ENCODE results near the gene DDX47. TPM values are rescaled to one million over a fixed set of nuclear protein-coding genes. Genes with fewer than 3 reads are reported as not detected.
A peak's percentile ranks its signal among the peaks of the same experiment; 100 is the strongest.
"Not testable (repeated sequence)": the region's sequence is repeated elsewhere in the genome, so short reads cannot be mapped to it uniquely, and the experiment has no call there.

DDX47 gene
- polyA plus RNA-seq, 1 donor = 54.3 TPM

DNA sequence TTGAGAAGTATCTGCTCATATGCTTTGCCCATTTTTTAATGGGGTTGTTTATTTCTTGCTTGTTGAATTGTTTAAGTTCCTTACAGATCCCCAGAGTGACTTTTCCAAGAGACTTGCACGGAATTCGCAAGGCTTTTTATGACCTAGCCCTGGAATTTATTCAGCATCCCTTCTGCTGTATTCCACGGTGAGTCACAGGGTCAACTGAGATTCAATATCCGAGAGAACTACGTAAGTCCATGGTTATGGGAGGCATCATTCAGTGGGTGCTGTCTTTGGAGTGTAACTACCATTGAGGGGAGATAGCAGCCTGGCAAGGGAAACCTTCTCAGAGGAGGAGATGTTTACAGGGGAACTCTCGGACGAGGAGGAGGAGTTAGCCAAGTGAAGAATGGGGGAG lies 57.3 kb downstream of the DDX47 start:
- no peak for DNase-seq
- no peak overlapping the region for H3K27ac ChIP-seq (ENCODE audit: low read length)
- WGBS (ENCODE audit: insufficient coverage, low lambda C conversion rate) = 90% methylated on average over 2 of the region's 7 CpGs
- H3K36me3 ChIP-seq (ENCODE audit: control insufficient read depth, insufficient read depth, low read length) = no peaks in the 10 kb centered on the region
- H3K4me1 ChIP-seq (ENCODE audit: control insufficient read depth, insufficient read depth, low read length) = peaks cover 27% of the 10 kb centered on the region
- H3K9me3 ChIP-seq (ENCODE audit: control insufficient read depth, low read depth, low read length) = no peaks in the 10 kb centered on the region
- H3K4me3 ChIP-seq (ENCODE audit: low read length) = no peak overlapping the region
- no peaks in the 10 kb centered on the region for H3K27me3 ChIP-seq (ENCODE audit: control insufficient read depth, insufficient read depth, low read length)

- DNase-seq = no peak
- 100% methylated on average over 1 of the region's 6 CpGs for WGBS (ENCODE audit: insufficient coverage, low lambda C conversion rate)
- Histone ChIP-seq H3K27ac (ENCODE audit: low read length) (peak overlapping the region; percentile 72), H3K4me1 (ENCODE audit: control insufficient read depth, insufficient read depth, low read length) (peaks cover 28% of the 10 kb centered on the region), H3K9me3 (ENCODE audit: control insufficient read depth, low read depth, low read length) (no peaks in the 10 kb centered on the region), H3K27me3 (ENCODE audit: control insufficient read depth, insufficient read depth, low read length) (no peaks in the 10 kb centered on the region), H3K36me3 (ENCODE audit: control insufficient read depth, insufficient read depth, low read length) (no peaks in the 10 kb centered on the region), H3K4me3 (ENCODE audit: low read length) (no peak overlapping the region)
Measured at GRCh38 chr12:12871587-12872138, 58.5 kb downstream of the DDX47 start.

GRCh38 chr12:12872139-12872933 lies 59.2 kb downstream of the DDX47 start:
- peak; percentile 74 to 90 for DNase-seq
- H3K9me3 ChIP-seq (ENCODE audit: control insufficient read depth, low read depth, low read length) = no peaks in the 10 kb centered on the region
- peaks cover 32% of the 10 kb centered on the region for H3K4me1 ChIP-seq (ENCODE audit: control insufficient read depth, insufficient read depth, low read length)
- H3K4me3 ChIP-seq (ENCODE audit: low read length) = no peak overlapping the region
- peak overlapping the region; percentile 72 for H3K27ac ChIP-seq (ENCODE audit: low read length)
- no CpG with 5 or more reads among the region's 10 CpGs for WGBS (ENCODE audit: insufficient coverage, low lambda C conversion rate)
- no peaks in the 10 kb centered on the region for H3K36me3 ChIP-seq (ENCODE audit: control insufficient read depth, insufficient read depth, low read length)
- no peaks in the 10 kb centered on the region for H3K27me3 ChIP-seq (ENCODE audit: control insufficient read depth, insufficient read depth, low read length)

DNA sequence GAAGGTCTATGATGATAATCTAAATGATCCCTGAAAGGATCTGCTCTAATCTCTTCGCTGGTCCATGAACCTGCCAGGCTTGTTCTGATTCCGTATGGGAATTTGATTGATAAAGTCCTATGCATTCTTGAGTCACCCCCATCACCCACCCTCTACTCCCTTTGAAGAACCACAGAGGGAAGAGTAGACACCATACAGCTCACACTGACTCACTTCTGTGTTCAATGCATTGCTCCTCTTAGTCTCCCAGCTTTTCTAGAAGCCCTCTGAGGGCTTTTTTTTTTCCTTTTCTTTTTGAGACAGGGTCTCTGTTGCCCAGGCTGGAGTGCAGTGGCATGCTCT lies 59.8 kb downstream of the DDX47 start:
- Histone ChIP-seq H3K4me3 (ENCODE audit: low read length) (no peak overlapping the region), H3K9me3 (ENCODE audit: control insufficient read depth, low read depth, low read length) (no peaks in the 10 kb centered on the region), H3K4me1 (ENCODE audit: control insufficient read depth, insufficient read depth, low read length) (peaks cover 33% of the 10 kb centered on the region), H3K27ac (ENCODE audit: low read length) (peak overlapping the region; percentile 72), H3K27me3 (ENCODE audit: control insufficient read depth, insufficient read depth, low read length) (no peaks in the 10 kb centered on the region), H3K36me3 (ENCODE audit: control insufficient read depth, insufficient read depth, low read length) (no peaks in the 10 kb centered on the region)
- no CpG with 5 or more reads among the region's 2 CpGs for WGBS (ENCODE audit: insufficient coverage, low lambda C conversion rate)
- no peak for DNase-seq

DNA sequence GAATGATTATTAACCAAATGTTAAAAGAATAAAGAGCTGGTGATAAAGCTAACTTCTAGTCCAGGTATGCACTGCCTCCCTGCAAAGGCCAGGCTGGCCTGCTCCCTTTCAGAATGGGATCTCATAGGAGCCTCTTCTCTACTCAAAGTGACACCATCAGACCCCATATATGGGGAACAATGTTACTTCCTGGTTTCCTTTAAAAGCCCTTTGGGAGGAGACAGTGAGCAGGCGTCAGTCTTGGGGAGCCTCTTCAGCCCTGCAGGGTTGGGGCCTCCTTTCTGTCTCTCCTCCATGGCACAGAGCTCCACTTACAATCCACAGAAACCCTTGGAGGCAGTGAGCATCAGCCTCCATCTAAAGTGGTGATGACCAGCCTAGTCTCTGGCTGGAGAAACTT lies 60.9 kb downstream of the DDX47 start:
- Histone ChIP-seq H3K27ac (ENCODE audit: low read length) (no peak overlapping the region), H3K36me3 (ENCODE audit: control insufficient read depth, insufficient read depth, low read length) (no peaks in the 10 kb centered on the region), H3K27me3 (ENCODE audit: control insufficient read depth, insufficient read depth, low read length) (no peaks in the 10 kb centered on the region), H3K4me1 (ENCODE audit: control insufficient read depth, insufficient read depth, low read length) (peaks cover 33% of the 10 kb centered on the region), H3K9me3 (ENCODE audit: control insufficient read depth, low read depth, low read length) (no peaks in the 10 kb centered on the region), H3K4me3 (ENCODE audit: low read length) (no peak overlapping the region)
- no CpG with 5 or more reads among the region's 1 CpG for WGBS (ENCODE audit: insufficient coverage, low lambda C conversion rate)
- no peak for DNase-seq

- H3K27me3 ChIP-seq (ENCODE audit: control insufficient read depth, insufficient read depth, low read length); H3K27ac ChIP-seq (ENCODE audit: low read length); H3K36me3 ChIP-seq (ENCODE audit: control insufficient read depth, insufficient read depth, low read length); DNase-seq; H3K4me3 ChIP-seq (ENCODE audit: low read length); H3K9me3 ChIP-seq (ENCODE audit: control insufficient read depth, low read depth, low read length): not testable (repeated sequence)
- no CpG with 5 or more reads among the region's 10 CpGs for WGBS (ENCODE audit: insufficient coverage, low lambda C conversion rate)
- peaks cover 33% of the 10 kb centered on the region for H3K4me1 ChIP-seq (ENCODE audit: control insufficient read depth, insufficient read depth, low read length)
Measured at GRCh38 chr12:12875301-12875700, 62.2 kb downstream of the DDX47 start.

DNA sequence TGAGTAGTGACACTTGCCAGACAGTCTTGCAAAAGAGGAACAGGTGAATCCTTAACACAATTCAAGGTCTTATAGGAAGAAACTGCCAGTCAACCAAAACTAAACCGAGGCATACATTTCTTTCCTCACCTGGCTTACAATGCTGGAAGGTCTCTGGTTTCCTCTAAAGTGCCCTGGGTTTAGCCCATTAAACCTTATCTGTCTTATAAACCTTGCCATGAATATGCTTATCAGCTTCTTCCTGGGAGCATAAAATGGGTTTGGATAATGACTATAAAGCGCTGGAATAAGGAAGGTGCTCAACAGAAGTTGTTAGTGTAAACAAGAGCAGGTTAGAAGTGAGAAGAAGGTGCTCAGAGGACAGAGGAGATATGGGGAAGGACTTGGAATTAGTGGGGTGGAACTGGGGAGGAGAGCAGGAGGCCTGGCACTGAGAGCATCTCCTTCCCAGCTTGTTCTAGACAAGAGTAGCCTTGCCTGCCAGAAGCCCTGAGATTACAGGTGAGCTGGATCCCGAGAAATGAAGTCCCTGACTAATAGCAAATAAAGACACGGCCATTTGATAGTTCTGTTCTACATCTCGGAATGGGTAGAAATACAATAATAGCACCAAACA lies 64.1 kb downstream of the DDX47 start:
- no peaks in the 10 kb centered on the region for H3K9me3 ChIP-seq (ENCODE audit: control insufficient read depth, low read depth, low read length)
- H3K27me3 ChIP-seq (ENCODE audit: control insufficient read depth, insufficient read depth, low read length) = no peaks in the 10 kb centered on the region
- H3K27ac ChIP-seq (ENCODE audit: low read length) = peak overlapping the region; percentile 22
- H3K36me3 ChIP-seq (ENCODE audit: control insufficient read depth, insufficient read depth, low read length) = no peaks in the 10 kb centered on the region
- H3K4me1 ChIP-seq (ENCODE audit: control insufficient read depth, insufficient read depth, low read length) = peaks cover 27% of the 10 kb centered on the region
- WGBS (ENCODE audit: insufficient coverage, low lambda C conversion rate) = 20% methylated on average over 1 of the region's 5 CpGs
- DNase-seq = peak in 1 of 2 donors; percentile 46
- H3K4me3 ChIP-seq (ENCODE audit: low read length) = no peak overlapping the region

DNA sequence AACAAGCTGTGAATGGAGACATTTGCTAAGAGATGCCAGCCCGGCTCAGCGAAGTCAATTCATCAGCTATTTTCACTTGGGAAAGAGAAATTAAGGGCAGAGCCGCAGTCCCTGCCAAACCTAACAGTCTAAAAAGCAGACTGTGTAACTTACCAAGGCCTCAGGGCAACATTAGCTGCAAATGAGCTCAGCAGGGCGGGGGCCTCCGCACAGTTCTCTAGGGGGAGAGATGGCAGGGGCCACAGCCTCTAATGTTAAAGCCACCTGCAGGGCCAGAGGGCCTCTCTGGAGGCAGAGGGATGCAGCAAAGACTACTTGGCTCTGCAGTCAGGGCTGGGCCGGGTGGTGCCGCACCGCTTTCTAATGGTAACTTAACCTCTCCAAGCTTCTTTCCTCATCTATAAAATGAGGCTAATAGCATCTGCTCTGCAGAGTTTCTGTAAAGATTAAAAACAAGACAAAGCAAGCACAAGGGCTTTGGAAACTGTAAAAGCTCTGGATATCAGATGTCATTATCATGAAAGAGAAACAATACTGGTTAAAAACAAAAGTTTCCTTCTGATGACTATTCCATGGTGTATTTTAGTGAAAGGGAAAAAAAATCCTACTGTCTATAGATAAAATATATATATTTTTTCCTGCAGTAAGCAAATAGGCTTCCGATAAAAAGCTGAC lies 64.8 kb downstream of the DDX47 start:
- Histone ChIP-seq H3K27me3 (ENCODE audit: control insufficient read depth, insufficient read depth, low read length) (no peaks in the 10 kb centered on the region), H3K36me3 (ENCODE audit: control insufficient read depth, insufficient read depth, low read length) (no peaks in the 10 kb centered on the region), H3K4me1 (ENCODE audit: control insufficient read depth, insufficient read depth, low read length) (peaks cover 23% of the 10 kb centered on the region), H3K9me3 (ENCODE audit: control insufficient read depth, low read depth, low read length) (no peaks in the 10 kb centered on the region), H3K4me3 (ENCODE audit: low read length) (no peak overlapping the region), H3K27ac (ENCODE audit: low read length) (peak overlapping the region; percentile 22)
- WGBS (ENCODE audit: insufficient coverage, low lambda C conversion rate) = no CpG with 5 or more reads among the region's 9 CpGs
- no peak for DNase-seq

Data from large intestine (tissue), 3 donors.